AG08396 (cell line): ENCODE results near the gene BRMS1.
"Not testable (repeated sequence)": the region's sequence is repeated elsewhere in the genome, so short reads cannot be mapped to it uniquely, and the experiment has no call there.

ENCODE experiments used
- DNase-seq: peaks from one replicate; pipeline ENCODE4 v3.0.0; 2012; ENCODE audit warnings: low spot score, mixed read lengths

Gene BRMS1

GRCh38 chr11:66322732-66323427, 22.0 kb downstream of the BRMS1 start:
- DNase-seq, result no peak

- DNase-seq, result no peak
Measured at GRCh38 chr11:66321606-66322005, 23.3 kb downstream of the BRMS1 start.

- DNase-seq, result not testable (repeated sequence)
Measured at GRCh38 chr11:66320748-66321147, 24.2 kb downstream of the BRMS1 start.

- not testable (repeated sequence) for DNase-seq
Measured at GRCh38 chr11:66320289-66320688, 24.6 kb downstream of the BRMS1 start.

- DNase-seq, result no peak
Measured at GRCh38 chr11:66318600-66318970, 26.3 kb downstream of the BRMS1 start.

GRCh38 chr11:66317723-66318599, 26.9 kb downstream of the BRMS1 start:
- no peak for DNase-seq

- peak; percentile 72 for DNase-seq
Measured at GRCh38 chr11:66317322-66317722, 27.6 kb downstream of the BRMS1 start.

- peak; percentile 76 for DNase-seq
Measured at GRCh38 chr11:66316849-66317251, 28.1 kb downstream of the BRMS1 start, which contains the start of gene CD248. CD248 (minus strand) TSS chr11:66317044; CDS start chr11:66317027, 17 bp downstream.

- DNase-seq, result no peak
Measured at GRCh38 chr11:66315921-66316811, 28.7 kb downstream of the BRMS1 start.

GRCh38 chr11:66315498-66315885, 29.4 kb downstream of the BRMS1 start:
- no peak for DNase-seq

- no peak for DNase-seq
Measured at GRCh38 chr11:66314561-66315497, 30.1 kb downstream of the BRMS1 start.

GRCh38 chr11:66314186-66314501, 30.8 kb downstream of the BRMS1 start:
- no peak for DNase-seq

- no peak for DNase-seq
Measured at GRCh38 chr11:66313321-66314185, 31.4 kb downstream of the BRMS1 start.

GRCh38 chr11:66312549-66313320, 32.2 kb downstream of the BRMS1 start:
- DNase-seq, result peak; percentile 98

- DNase-seq, result peak; percentile 86
Measured at GRCh38 chr11:66311965-66312548, 32.8 kb downstream of the BRMS1 start.

GRCh38 chr11:66311470-66311964, 33.4 kb downstream of the BRMS1 start:
- DNase-seq, result no peak

GRCh38 chr11:66310803-66311440, 34.0 kb downstream of the BRMS1 start:
- DNase-seq, result not testable (repeated sequence)

- no peak for DNase-seq
Measured at GRCh38 chr11:66310324-66310723, 34.6 kb downstream of the BRMS1 start.
